COLO668 (cell line): ENCODE measurements around the gene LHFPL3.
A peak's percentile ranks its signal among the peaks of the same experiment; 100 is the strongest.
"Not testable (repeated sequence)": the region's sequence is repeated elsewhere in the genome, so short reads cannot be mapped to it uniquely, and the experiment has no call there.

Source experiments
- DNase-seq: peaks from one replicate; lab custom pipeline; 2025; ENCODE audit not compliant: unreplicated experiment; lab: John Stamatoyannopoulos, UW

LHFPL3 gene

GRCh38 chr7:104886651-104887050, 558.2 kb downstream of the LHFPL3 start:
- DNase-seq: no peak

DNA sequence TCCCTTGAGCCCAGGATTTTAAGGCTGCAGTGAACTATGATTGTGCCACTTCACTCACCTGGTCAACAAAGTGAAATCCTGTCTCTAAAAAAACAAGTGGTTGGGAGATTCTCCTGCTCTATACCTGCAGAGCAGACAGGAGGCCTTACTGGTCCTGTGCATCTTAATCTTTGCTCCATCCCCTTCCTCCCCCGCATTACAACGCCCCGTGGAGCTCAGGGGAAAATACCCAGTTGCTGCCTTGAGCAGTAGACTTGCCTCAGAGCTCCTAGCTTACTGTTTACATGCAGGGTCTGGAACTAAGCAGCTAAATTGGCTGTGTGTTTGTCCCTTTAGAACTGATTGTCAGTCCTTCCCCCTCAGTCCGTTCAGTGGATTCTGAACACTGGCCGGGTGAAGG, 561.8 kb downstream of the LHFPL3 start:
- no peak for DNase-seq

GRCh38 chr7:104891949-104892348, 563.5 kb downstream of the LHFPL3 start:
- DNase-seq: no peak

GRCh38 chr7:104894314-104894713, 565.9 kb downstream of the LHFPL3 start:
- DNase-seq: no peak

DNA sequence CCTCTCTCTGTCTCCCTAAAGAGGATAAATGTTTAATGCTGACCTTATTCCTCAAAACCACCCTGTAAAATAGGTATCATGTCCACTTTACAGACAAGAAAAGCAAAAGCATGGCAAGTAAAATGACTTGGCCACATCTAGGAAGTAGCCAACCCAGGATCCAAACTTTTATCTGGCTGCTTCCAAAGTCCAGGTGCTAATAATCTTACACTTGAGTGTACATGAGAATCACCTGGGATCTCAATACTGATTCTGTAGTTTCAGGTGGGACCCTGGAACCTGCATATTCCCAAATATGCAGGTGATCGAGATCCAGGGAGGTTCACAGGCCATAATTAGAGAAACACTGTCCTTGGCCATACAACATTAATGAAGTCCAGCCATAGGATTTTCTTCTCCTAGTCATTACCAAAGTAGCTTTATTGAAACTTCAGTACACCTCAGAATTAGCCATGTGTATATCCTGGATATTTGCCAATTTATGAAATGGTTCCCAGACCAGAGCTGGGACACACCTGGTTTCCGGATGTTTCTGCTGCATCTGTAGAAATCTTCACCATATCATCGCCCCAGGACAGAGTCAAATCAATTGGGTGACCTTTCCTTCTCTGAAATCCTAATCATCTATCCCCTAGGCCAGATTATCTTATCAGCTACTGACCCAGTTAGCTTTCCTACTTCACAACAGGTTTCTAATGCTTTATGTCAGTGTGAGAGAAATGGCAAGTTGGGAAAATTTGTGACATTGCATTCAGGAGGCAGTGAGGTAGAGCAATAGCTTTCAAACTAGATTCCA, 566.5 kb downstream of the LHFPL3 start:
- DNase-seq: no peak

DNA sequence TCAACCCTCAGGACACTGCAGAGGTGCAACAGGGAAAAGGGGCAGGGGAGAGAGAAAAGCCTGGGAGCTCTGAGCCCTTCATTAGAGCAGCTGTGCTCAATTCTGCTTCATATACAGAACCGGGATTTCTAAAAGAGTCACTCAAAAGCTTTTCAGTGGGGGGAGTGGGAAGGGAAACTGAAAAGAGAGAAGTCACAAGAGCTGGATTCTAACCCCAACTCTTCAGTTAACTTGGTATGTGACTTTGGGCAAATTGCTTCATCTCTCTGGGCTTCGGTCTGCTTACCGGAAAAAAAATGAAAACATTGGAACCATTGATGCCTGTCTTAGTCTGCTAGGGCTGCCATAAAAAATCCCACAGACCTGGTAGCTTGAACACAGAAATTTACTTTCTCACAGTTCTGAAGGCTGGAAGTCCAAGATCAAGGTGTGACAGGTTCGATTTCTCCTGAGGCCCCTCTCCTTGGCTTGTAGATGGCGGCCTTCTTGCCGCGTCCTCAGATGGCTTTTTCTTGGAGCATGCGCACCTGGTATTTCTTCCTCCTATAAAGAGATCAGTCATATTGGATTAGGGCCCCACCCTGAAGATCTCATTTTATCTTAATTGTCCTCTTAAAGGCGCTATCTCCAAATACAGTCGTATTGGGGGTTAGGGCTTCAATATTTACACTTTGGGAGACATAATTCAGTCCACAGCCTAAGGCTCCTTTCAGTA, 567.3 kb downstream of the LHFPL3 start:
- no peak for DNase-seq

- DNase-seq: no peak
Measured at GRCh38 chr7:104898434-104898833, 570.0 kb downstream of the LHFPL3 start.

DNA sequence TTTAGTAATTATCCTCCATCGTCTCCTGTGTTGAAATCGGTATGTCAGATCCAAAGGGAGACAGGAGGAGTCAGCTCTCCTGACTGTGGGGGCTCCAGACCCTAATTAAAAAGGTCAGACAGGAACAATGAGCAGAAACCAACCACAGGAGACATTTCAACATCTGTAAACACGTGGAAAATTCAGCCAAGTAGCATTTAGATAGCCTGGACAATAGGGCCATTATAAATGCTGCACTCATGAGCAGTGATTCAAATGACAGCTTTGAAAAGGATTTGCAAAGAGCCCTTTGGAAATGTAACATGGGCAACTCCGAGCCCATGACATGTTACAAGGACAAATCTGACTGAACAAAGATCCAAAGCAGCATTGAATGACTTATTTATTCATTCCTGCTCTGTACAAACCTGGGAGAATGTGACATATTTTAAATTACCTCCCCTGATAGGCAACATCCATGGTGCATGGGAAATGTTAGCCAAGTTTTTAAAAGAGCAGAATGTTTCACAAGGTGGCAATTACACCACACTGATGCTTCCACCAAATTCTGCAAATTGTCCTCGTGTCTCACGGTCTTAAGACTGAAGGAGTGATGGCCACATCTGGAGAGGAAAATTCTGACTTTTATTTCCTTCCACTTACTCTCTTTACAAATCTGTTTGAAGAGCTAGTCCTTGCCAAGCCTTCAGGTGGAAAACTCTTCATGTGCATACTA, 572.3 kb downstream of the LHFPL3 start:
- DNase-seq: no peak

- DNase-seq: no peak
Measured at GRCh38 chr7:104901240-104901619, 572.8 kb downstream of the LHFPL3 start.

GRCh38 chr7:104902183-104902582, 573.8 kb downstream of the LHFPL3 start:
- DNase-seq: no peak

DNA sequence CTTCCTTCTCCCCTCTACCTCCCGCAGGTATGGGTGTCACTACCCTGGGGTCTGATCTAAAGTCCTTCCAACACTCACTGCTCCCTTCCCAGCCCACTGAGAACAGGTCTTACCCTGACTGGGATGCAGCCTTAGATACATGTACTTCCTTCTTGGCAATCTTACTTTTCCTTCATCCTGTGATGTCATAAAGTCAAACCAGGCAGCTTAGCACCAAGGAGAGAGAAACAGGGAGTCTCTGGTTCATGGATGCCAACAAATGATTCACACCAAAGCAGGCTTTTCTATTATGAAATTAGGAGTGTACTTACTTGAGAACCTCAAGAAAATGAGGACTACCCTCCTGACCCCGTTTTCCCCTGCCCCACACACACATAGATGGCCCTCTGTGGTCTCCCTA, 574.6 kb downstream of the LHFPL3 start:
- DNase-seq: no peak

GRCh38 chr7:104903846-104904245, 575.4 kb downstream of the LHFPL3 start:
- no peak for DNase-seq

GRCh38 chr7:104906032-104906431, 577.6 kb downstream of the LHFPL3 start:
- no peak for DNase-seq

DNA sequence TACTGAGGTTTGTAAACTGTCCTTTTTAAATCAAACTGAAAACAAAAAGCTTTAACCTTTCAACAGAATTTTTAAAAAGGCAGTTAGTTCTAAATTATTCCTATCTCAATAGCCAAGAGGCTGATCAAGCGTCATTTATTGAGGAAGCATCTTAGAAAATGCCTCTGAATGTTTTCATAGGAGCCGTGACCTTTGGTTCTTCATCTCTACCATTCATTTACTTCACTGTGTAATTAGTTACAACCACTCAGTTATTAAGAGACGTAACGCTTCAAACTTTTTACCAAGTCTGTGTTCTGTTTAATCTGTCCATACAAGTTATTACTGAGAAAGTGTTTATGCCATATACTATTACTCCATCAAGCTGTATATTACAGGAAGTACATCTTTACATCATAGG, 578.2 kb downstream of the LHFPL3 start:
- DNase-seq: no peak

DNA sequence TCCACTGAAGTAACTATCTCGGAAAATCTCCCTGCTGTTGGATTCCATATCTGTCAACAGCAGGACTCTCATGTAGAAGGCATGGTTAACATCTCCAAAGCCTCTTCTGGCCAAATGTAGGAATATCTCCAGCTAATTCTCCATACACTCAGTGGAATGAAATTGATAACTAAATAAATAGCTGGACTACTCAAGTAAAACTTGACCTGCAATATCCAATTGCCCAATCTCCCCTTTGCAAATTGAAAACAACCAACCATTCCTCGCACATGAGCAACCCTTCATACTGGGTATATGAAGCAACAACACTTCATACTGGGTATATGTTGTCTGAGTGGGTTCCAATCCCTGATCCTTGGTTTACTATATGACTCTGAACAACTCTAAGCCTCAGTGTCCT, 580.2 kb downstream of the LHFPL3 start:
- DNase-seq: no peak

- no peak for DNase-seq
Measured at GRCh38 chr7:104909096-104909495, 580.7 kb downstream of the LHFPL3 start.

DNA sequence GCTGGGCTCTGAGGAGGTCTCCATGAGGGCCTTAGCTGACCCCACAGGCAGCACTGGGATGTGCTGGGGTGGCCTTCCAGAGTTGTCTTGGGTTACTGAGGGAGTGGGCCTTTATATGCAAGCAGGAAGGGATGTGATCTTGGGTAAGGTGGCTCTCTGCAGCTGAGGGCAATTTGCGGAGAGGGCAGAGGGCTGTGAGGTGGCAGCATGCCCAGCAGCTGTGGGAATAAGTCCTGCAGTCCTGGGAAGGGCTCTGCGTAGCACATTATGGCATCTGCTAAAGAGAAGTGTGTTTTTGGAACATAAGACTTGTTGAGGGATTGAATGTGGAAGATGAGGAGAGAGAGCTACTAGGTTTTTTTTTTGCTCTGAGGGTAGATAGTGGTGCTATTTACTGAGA, 586.0 kb downstream of the LHFPL3 start:
- no peak for DNase-seq

DNA sequence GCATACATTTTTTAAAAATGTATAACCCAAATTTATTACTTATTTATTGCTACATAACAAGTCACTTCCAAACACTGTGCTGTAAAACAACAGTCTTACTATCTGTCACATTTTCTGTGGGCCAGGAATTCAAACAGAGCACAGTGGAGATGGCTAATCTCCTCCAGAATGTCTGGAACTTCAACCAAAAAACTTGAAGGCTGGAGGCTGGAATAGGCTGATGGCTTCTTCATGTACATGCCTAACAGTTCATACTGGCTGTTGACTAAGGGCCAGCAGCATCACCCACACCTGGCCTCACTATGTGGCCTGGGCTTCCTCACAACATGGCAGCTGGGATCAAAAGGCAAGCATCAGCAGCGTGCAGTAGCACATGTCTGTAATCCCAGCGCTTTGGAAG, 593.2 kb downstream of the LHFPL3 start:
- no peak for DNase-seq

DNA sequence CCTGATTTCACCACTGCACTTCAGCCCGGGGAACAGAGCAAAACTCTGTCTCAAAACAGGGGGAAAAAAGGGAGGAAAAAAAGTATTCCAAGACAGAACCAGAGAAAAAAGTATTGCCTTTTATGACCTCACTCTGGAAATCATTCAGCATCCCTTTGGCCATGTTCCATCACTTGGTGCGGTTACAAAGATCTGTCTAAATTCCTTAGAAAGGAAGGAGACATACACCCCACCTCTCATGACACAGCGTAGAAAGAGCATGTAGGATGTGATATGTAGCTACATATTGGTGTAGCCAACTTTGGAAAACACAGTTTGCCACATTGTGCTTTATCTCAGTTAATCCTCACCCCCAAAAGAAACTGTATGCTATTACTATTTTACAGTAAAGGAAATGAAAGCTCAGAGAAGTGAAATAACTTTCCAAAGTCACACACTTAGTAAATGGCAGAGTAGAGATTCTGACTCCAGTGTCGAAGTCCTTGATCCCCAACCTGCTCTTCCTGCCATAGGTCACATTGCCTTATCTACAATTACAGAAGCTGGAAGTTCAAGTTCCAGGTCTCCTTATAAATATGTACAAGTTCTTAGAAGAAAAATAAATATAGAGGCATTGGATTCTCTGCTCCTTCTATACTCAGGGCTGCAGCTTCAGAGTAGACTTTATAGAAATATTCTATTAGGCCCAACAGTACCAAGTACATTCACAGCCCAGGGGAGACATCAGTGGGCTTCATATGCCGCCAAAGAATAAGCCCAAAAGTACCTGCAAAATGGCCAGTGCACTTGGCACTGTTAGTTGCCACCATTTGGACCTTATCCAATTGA, 594.0 kb downstream of the LHFPL3 start:
- no peak for DNase-seq

DNA sequence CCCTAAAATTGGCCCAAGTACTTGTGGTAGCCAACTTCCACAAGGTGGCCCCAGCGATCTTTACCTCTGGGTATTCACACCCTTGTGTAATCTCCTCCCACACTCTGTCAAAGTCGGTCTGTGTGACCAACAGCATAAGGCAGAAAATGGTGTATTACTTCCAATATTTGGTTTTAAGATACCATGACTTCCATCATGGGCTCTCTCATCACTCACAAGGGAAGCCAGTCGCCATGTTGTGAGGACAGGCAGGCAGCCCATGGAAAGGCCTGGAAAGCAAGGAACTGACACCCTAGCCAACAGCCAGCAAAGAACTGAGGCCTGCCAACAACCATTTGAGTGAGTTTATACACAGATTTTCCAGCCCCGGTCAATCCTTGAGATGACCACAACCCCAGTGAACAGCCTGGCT, 594.6 kb downstream of the LHFPL3 start:
- peak; percentile 68 for DNase-seq

DNA sequence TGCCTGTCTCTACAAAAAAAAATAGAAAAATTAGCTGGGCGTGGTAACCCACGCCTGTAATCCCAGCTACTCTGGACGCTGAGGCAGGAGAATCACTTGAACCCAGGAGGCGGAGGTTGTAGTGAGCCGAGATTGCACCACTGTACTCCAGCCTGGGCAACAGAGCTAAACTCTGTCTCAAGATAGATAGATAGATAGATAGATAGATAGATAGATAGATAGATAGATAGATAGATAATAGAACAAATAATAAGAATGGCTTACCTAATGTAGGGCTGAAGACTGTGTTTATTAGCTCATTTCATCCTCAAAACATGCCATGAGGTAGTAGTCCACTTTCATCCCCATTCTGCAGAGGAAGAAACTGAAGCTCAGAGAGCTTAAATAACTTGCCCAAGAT, 597.8 kb downstream of the LHFPL3 start:
- not testable (repeated sequence) for DNase-seq
